NCI-H2171 (cell line): ENCODE data around the gene RPL10.
"Not testable (repeated sequence)": the region's sequence is repeated elsewhere in the genome, so short reads cannot be mapped to it uniquely, and the experiment has no call there.

ENCODE experiments used
- DNase-seq: peaks from one replicate; lab custom pipeline; 2025; lab: John Stamatoyannopoulos, UW

The RPL10 gene

GRCh38 chrX:154378059-154378798, 19.9 kb upstream of the RPL10 start:
- DNase-seq: no peak

- DNase-seq: peak; percentile 99
These were observed 19.2 kb upstream of the RPL10 start, which contains the start of gene EMD for GRCh38 chrX:154378799-154379568. EMD (plus strand) TSS chrX:154379295; CDS start chrX:154379485, 190 bp downstream.

- DNase-seq: no peak
These were observed 18.6 kb upstream of the RPL10 start for GRCh38 chrX:154379569-154379951.

GRCh38 chrX:154380153-154380552, 18.0 kb upstream of the RPL10 start:
- DNase-seq: no peak

- no peak for DNase-seq
These were observed 17.4 kb upstream of the RPL10 start for GRCh38 chrX:154380787-154381186.

GRCh38 chrX:154381271-154381670, 16.9 kb upstream of the RPL10 start:
- DNase-seq: no peak

GRCh38 chrX:154382483-154383069, 15.6 kb upstream of the RPL10 start:
- no peak for DNase-seq

GRCh38 chrX:154383359-154384283, 14.6 kb upstream of the RPL10 start:
- DNase-seq: no peak

GRCh38 chrX:154384284-154384892, 13.8 kb upstream of the RPL10 start:
- no peak for DNase-seq

GRCh38 chrX:154388094-154388493, 10.1 kb upstream of the RPL10 start:
- DNase-seq: not testable (repeated sequence)

- DNase-seq: not testable (repeated sequence)
These were observed 9.5 kb upstream of the RPL10 start for GRCh38 chrX:154388649-154389048.

- DNase-seq: not testable (repeated sequence)
These were observed 8.1 kb upstream of the RPL10 start for GRCh38 chrX:154389812-154390747.

- DNase-seq: not testable (repeated sequence)
These were observed 1.8 kb upstream of the RPL10 start for GRCh38 chrX:154396363-154396762.

- peak; percentile 45 for DNase-seq
These were observed 947 bp upstream of the RPL10 start for GRCh38 chrX:154396973-154397887.

- peak; percentile 37 for DNase-seq
These were observed 720 bp downstream of the RPL10 start for GRCh38 chrX:154398668-154399526.

- DNase-seq: no peak
These were observed 1.6 kb downstream of the RPL10 start for GRCh38 chrX:154399527-154400368.

GRCh38 chrX:154400369-154400817, 2.2 kb downstream of the RPL10 start:
- DNase-seq: not testable (repeated sequence)
